Brain microvascular endothelial cell (primary cell): ENCODE data around the gene CHCT1.

Experiments
- DNase-seq: peaks from one replicate; pipeline ENCODE4 v3.0.0-alpha.2; 2020
- H3K27ac ChIP-seq: fragments of 250-450 bp; sonication (Bioruptor Pico); 2 replicates; pipeline ENCODE4 v1.5.1; 2020; ENCODE audit warnings: mild to moderate bottlenecking, moderate library complexity
- H3K27me3 ChIP-seq: fragments of 250-450 bp; sonication (Bioruptor Pico); replicated peaks from 2 replicates; pipeline ENCODE4 v1.5.1; 2020; ENCODE audit warnings: mild to moderate bottlenecking
- H3K36me3 ChIP-seq: fragments of 250-450 bp; sonication (Bioruptor Pico); replicated peaks from 2 replicates; pipeline ENCODE4 v1.5.1; 2020; ENCODE audit warnings: mild to moderate bottlenecking
- H3K4me3 ChIP-seq: 2 replicates; pipeline ENCODE4 v1.5.1; 2011; ENCODE audit warnings: low read depth, mild to moderate bottlenecking, control low read depth, low read length, moderate library complexity
- CTCF ChIP-seq: IDR thresholded peaks from 2 replicates; pipeline ENCODE4 v1.5.1; 2011; ENCODE audit warnings: low read depth, mild to moderate bottlenecking, moderate library complexity, low read length, control low read depth, inconsistent platforms; ENCODE audit errors: missing control alignments
- in situ Hi-C: cut with HindIII; loops from 2 replicates; pipeline ENCODE4 v1.10.0; 2017; ENCODE audit warnings: low sequenced_read_pairs, low pct_ligation_motif_present

CHCT1 gene

GRCh38 chr17:60396412-60396811, 25.9 kb upstream of the CHCT1 start:
- in situ Hi-C loops = no loop called here
- Histone ChIP-seq H3K36me3 (no peaks in the 10 kb centered on the region), H3K4me3 (no peak overlapping the region), H3K27ac (no peak overlapping the region), H3K27me3 (no peaks in the 10 kb centered on the region)
- TF ChIP-seq CTCF = no peak
- no peak for DNase-seq

GRCh38 chr17:60398227-60398959, 23.9 kb upstream of the CHCT1 start:
- Histone ChIP-seq H3K36me3 (no peaks in the 10 kb centered on the region), H3K4me3 (no peak overlapping the region), H3K27ac (no peak overlapping the region), H3K27me3 (no peaks in the 10 kb centered on the region)
- no peak for DNase-seq
- in situ Hi-C loops = no loop called here
- no peak for TF ChIP-seq CTCF

- Histone ChIP-seq H3K27me3 (no peaks in the 10 kb centered on the region), H3K4me3 (no peak overlapping the region), H3K36me3 (no peaks in the 10 kb centered on the region), H3K27ac (no peak overlapping the region)
- in situ Hi-C loops = loop anchor here (25.0 kb wide), 1 partner anchor 165 kb away; no protein-coding TSS in a partner anchor
- DNase-seq = no peak
- TF ChIP-seq CTCF = no peak
These were observed 20.5 kb upstream of the CHCT1 start for GRCh38 chr17:60401819-60402218.

GRCh38 chr17:60403523-60403810, 18.8 kb upstream of the CHCT1 start:
- no peak for DNase-seq
- TF ChIP-seq CTCF = no peak

GRCh38 chr17:60403962-60404361, 18.3 kb upstream of the CHCT1 start:
- in situ Hi-C loops = loop anchor here (25.0 kb wide), 1 partner anchor 167 kb away; no protein-coding TSS in a partner anchor
- Histone ChIP-seq H3K27me3 (no peaks in the 10 kb centered on the region), H3K4me3 (no peak overlapping the region), H3K27ac (no peak overlapping the region), H3K36me3 (no peaks in the 10 kb centered on the region)
- no peak for TF ChIP-seq CTCF
- no peak for DNase-seq

More at GRCh38 chr17:60403523-60403810, 18.8 kb upstream of the CHCT1 start:
- Histone ChIP-seq H3K27ac (no peak overlapping the region), H3K27me3 (no peaks in the 10 kb centered on the region), H3K4me3 (no peak overlapping the region), H3K36me3 (no peaks in the 10 kb centered on the region)
- in situ Hi-C loops = loop anchor here (25.0 kb wide), 1 partner anchor 166 kb away; no protein-coding TSS in a partner anchor

- no peak overlapping the region for H3K4me3 ChIP-seq
- in situ Hi-C loops = loop anchor here (25.0 kb wide), 1 partner anchor 170 kb away; no protein-coding TSS in a partner anchor
- TF ChIP-seq CTCF = no peak
- no peaks in the 10 kb centered on the region for H3K36me3 ChIP-seq
- no peaks in the 10 kb centered on the region for H3K27me3 ChIP-seq
- no peak for DNase-seq
- H3K27ac ChIP-seq = no peak overlapping the region
These were observed 15.4 kb upstream of the CHCT1 start for GRCh38 chr17:60406887-60407286.
